Glutamatergic neuron (in vitro differentiated cells): Measurements from ENCODE around the gene SPRR5. TPM values are rescaled to one million over a fixed set of nuclear protein-coding genes. Genes with fewer than 3 reads are reported as not detected.

ENCODE experiments used
- DNase-seq: peaks from one replicate; pipeline ENCODE4 v3.0.0; 2022
- H3K27ac Mint-ChIP-seq: one replicate; pipeline ENCODE4 v1.8.0; 2020; ENCODE audit warnings: mild to moderate bottlenecking, mixed read lengths, inconsistent platforms; ENCODE audit not compliant: unreplicated experiment
- H3K27me3 Mint-ChIP-seq: one replicate; pipeline ENCODE4 v1.8.0; 2020; ENCODE audit warnings: mild to moderate bottlenecking, moderate library complexity, mixed read lengths, inconsistent platforms; ENCODE audit not compliant: unreplicated experiment
- H3K36me3 Mint-ChIP-seq: one replicate; pipeline ENCODE4 v1.8.0; 2020; ENCODE audit warnings: mild to moderate bottlenecking, mixed read lengths, inconsistent platforms; ENCODE audit not compliant: unreplicated experiment
- H3K4me1 Mint-ChIP-seq: one replicate; pipeline ENCODE4 v1.8.0; 2020; ENCODE audit warnings: mild to moderate bottlenecking, low read depth, mixed read lengths, inconsistent platforms; ENCODE audit not compliant: unreplicated experiment
- H3K4me3 Mint-ChIP-seq: one replicate; pipeline ENCODE4 v1.8.0; 2020; ENCODE audit warnings: mild to moderate bottlenecking, mixed read lengths, inconsistent platforms; ENCODE audit not compliant: unreplicated experiment
- H3K9me3 Mint-ChIP-seq: one replicate; pipeline ENCODE4 v1.8.0; 2020; ENCODE audit warnings: mild to moderate bottlenecking, moderate library complexity, mixed read lengths, inconsistent platforms; ENCODE audit not compliant: unreplicated experiment
- total RNA-seq: library from RNA; stranded (reverse); fragmentation: NEBNext Ultra II Directional; extraction: Animal tissue kit (Norgen Biotek cat#: 25700); gene quantifications from one replicate; pipeline ENCODE4 v1.2.1, GENCODE V29; 2021; ENCODE audit not compliant: unreplicated experiment
- TF ChIP-seq, protein P1 (sequence below): fragments of 200-600 bp; sonication (generic); IDR thresholded peaks from one replicate; pipeline ENCODE4 v1.5.0; 2021; ENCODE audit not compliant: partially characterized antibody, unreplicated experiment

SPRR5 gene
- total RNA-seq, 1 donor from 2014 or later, result not detected

DNA sequence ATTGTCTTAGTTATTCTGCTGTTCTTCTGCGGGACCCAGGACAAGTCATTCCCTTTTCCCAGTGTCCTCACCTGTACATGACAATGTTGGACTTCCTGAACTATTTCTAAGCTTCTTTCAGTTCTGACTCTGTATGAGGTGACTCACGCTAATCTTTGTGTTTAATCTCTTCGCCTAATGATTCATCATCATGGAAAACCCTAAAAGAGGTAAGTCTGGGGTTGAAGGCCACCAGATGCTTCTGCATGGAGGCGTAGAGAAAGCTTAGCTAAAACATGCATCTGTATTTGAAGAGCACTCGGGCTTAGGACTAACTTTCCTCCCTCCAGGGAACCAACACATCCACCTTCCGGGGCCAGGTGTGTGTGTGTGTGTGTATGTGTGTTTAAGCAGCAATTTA is 7.4 kb downstream of the SPRR5 start:
- Mint-ChIP-seq H3K9me3 (no peaks in the 10 kb centered on the region), H3K27me3 (peaks cover 3% of the 10 kb centered on the region), H3K36me3 (no peaks in the 10 kb centered on the region), H3K27ac (no peak overlapping the region), H3K4me1 (no peaks in the 10 kb centered on the region), H3K4me3 (no peak overlapping the region)
- TF ChIP-seq, protein P1, sequence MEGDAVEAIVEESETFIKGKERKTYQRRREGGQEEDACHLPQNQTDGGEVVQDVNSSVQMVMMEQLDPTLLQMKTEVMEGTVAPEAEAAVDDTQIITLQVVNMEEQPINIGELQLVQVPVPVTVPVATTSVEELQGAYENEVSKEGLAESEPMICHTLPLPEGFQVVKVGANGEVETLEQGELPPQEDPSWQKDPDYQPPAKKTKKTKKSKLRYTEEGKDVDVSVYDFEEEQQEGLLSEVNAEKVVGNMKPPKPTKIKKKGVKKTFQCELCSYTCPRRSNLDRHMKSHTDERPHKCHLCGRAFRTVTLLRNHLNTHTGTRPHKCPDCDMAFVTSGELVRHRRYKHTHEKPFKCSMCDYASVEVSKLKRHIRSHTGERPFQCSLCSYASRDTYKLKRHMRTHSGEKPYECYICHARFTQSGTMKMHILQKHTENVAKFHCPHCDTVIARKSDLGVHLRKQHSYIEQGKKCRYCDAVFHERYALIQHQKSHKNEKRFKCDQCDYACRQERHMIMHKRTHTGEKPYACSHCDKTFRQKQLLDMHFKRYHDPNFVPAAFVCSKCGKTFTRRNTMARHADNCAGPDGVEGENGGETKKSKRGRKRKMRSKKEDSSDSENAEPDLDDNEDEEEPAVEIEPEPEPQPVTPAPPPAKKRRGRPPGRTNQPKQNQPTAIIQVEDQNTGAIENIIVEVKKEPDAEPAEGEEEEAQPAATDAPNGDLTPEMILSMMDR, result no peak
- no peak for DNase-seq

DNA sequence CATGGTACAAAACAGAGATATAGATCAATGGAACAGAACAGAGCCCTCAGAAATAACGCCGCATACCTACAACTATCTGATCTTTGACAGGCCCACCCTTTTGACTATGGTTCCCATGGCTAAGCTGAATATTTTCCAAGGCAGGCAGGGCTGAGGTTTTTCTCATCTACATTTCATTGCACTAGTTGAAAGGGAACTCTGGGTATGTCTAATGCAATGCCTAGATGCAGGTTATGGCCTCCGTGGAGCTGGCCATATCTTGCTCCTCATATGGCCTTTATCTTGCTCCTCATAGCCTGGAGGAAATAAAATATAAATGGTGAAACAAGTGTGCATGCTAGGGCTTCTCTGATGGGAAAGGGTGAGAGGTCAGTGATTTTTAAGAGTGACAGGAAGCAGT is 10.6 kb downstream of the SPRR5 start:
- no peak for DNase-seq
- H3K4me1 Mint-ChIP-seq, result no peaks in the 10 kb centered on the region
- no peaks in the 10 kb centered on the region for H3K36me3 Mint-ChIP-seq
- H3K9me3 Mint-ChIP-seq, result no peaks in the 10 kb centered on the region
- TF ChIP-seq, protein P1, result no peak
- no peak overlapping the region for H3K27ac Mint-ChIP-seq
- no peak overlapping the region for H3K4me3 Mint-ChIP-seq
- H3K27me3 Mint-ChIP-seq, result peaks cover 5% of the 10 kb centered on the region

- no peak overlapping the region for H3K4me3 Mint-ChIP-seq
- DNase-seq, result no peak
- TF ChIP-seq, protein P1, result no peak
- no peaks in the 10 kb centered on the region for H3K9me3 Mint-ChIP-seq
- no peaks in the 10 kb centered on the region for H3K36me3 Mint-ChIP-seq
- no peak overlapping the region for H3K27ac Mint-ChIP-seq
- H3K4me1 Mint-ChIP-seq, result no peaks in the 10 kb centered on the region
- H3K27me3 Mint-ChIP-seq, result peaks cover 5% of the 10 kb centered on the region
Measured at GRCh38 chr1:152959273-152959672, 12.3 kb downstream of the SPRR5 start.

- Mint-ChIP-seq H3K4me3 (no peak overlapping the region), H3K36me3 (no peaks in the 10 kb centered on the region), H3K9me3 (no peaks in the 10 kb centered on the region), H3K27me3 (peaks cover 5% of the 10 kb centered on the region), H3K27ac (no peak overlapping the region), H3K4me1 (no peaks in the 10 kb centered on the region)
- no peak for DNase-seq
- TF ChIP-seq, protein P1, result no peak
Measured at GRCh38 chr1:152959801-152960451, 12.9 kb downstream of the SPRR5 start.

DNA sequence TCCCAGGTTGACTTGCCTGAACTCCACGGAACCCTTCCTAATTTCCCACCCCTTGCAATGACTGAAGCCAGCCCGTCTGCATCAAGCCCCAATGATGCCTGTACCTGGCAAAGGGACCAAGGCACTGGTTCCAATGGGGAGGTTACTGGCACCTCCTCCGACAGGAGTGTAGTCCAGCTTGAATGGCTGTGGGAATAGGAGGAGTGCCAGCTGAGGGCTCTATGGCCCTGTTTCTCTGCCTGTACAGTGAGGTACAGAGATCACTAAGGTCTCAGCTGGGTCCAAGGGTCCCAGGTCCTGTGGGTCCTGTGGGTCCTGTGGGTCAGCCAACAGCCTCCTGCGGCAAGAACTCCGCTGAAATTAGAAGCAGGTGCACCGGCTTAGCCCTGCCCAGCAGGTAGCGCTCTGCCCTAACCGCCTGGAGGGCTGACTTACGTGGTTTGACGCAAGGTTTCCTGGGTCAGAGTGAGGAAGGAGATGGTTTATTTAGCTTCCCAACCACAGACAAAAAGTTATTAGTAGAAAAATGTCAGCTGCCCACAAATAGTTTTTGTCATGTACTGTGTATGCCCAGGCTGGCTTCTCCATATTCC is 13.5 kb downstream of the SPRR5 start:
- Mint-ChIP-seq H3K4me3 (no peak overlapping the region), H3K9me3 (no peaks in the 10 kb centered on the region), H3K27me3 (peaks cover 6% of the 10 kb centered on the region), H3K27ac (no peak overlapping the region), H3K36me3 (no peaks in the 10 kb centered on the region), H3K4me1 (no peaks in the 10 kb centered on the region)
- TF ChIP-seq, protein P1, result no peak
- DNase-seq, result no peak
